Measurements from ENCODE around the gene SNX22. TPM values are rescaled to one million over a fixed set of nuclear protein-coding genes. Genes with fewer than 3 reads are reported as not detected.

SNX22 gene
- polyA plus RNA-seq, 1 donor (not counting 4 experiments of a cell fraction or from before 2014, with no cell fraction given): 0.04 TPM

- H3K9ac ChIP-seq (ENCODE audit: control insufficient read depth, extremely low read depth, insufficient read depth, low read length): no peak overlapping the region
- peaks cover 19% of the 10 kb centered on the region for H3K4me1 ChIP-seq (ENCODE audit: control insufficient read depth, extremely low read depth, insufficient read depth, low read length)
- H3K27me3 ChIP-seq (ENCODE audit: control insufficient read depth, extremely low read depth, insufficient read depth, low read length): no peaks in the 10 kb centered on the region
- H3K4me2 ChIP-seq (ENCODE audit: control insufficient read depth, extremely low read depth, insufficient read depth, low read depth, low read length): no peak overlapping the region
- TF ChIP-seq EZH2 (IDR thresholded peaks at IDR 0.05; ENCODE audit: low read length): no peak
- no peak for TF ChIP-seq CTCF (optimal IDR thresholded peaks at IDR 0.05 in 1 of 3, IDR thresholded peaks at IDR 0.05 in 1 of 3, conservative IDR thresholded peaks at IDR 0.05 in 1 of 3; ENCODE audit: extremely low read depth in 1 of 3, insufficient read depth in 2 of 3, low read length in 3 of 3)
- peaks cover 2% of the 10 kb centered on the region for H3K9me1 ChIP-seq (ENCODE audit: control insufficient read depth, extremely low read depth, insufficient read depth, low read length)
- H3K27ac ChIP-seq (ENCODE audit: control insufficient read depth, insufficient read depth, low read length): no peak overlapping the region
- no peaks in the 10 kb centered on the region for H3K9me3 ChIP-seq (ENCODE audit: control insufficient read depth, low read depth, low read length)
- H3K36me3 ChIP-seq (ENCODE audit: control insufficient read depth in 2 of 2, extremely low read depth in 1 of 2, insufficient read depth in 2 of 2, low read length in 2 of 2): peaks cover 46 to 58% of the 10 kb centered on the region in 2 experiments
- H3K4me3 ChIP-seq (ENCODE audit: control insufficient read depth in 2 of 3, extremely low read depth in 1 of 3, insufficient read depth in 2 of 3, low read depth in 1 of 3, low read length in 3 of 3): no peak overlapping the region
- FAIRE-seq (no peak), DNase-seq (ENCODE audit: low read depth, low spot score) (no peak)
- H4K20me1 ChIP-seq (ENCODE audit: control insufficient read depth, extremely low read depth, insufficient read depth, low read length): peaks cover 17% of the 10 kb centered on the region
- H2AFZ ChIP-seq (ENCODE audit: control insufficient read depth, low read length): no peak overlapping the region
- peaks cover 42% of the 10 kb centered on the region for H3K79me2 ChIP-seq (ENCODE audit: control insufficient read depth, insufficient read depth, low read length)
- dilution Hi-C loops (cut with MboI; ENCODE audit: extremely low pct_ligation_motif_present, low sequenced_read_pairs): no loop called here
Observed at GRCh38 chr15:64158363-64159134, 7.0 kb downstream of the SNX22 start.

GRCh38 chr15:64161688-64162477, 10.4 kb downstream of the SNX22 start:
- H3K4me3 ChIP-seq (ENCODE audit: control insufficient read depth in 2 of 3, extremely low read depth in 1 of 3, insufficient read depth in 2 of 3, low read depth in 1 of 3, low read length in 3 of 3): peak overlapping the region; percentile 76 to 99 (median 99)
- H3K79me2 ChIP-seq (ENCODE audit: control insufficient read depth, insufficient read depth, low read length): peaks cover 42% of the 10 kb centered on the region
- peaks cover 14% of the 10 kb centered on the region for H4K20me1 ChIP-seq (ENCODE audit: control insufficient read depth, extremely low read depth, insufficient read depth, low read length)
- H3K9me1 ChIP-seq (ENCODE audit: control insufficient read depth, extremely low read depth, insufficient read depth, low read length): peaks cover 2% of the 10 kb centered on the region
- H3K36me3 ChIP-seq (ENCODE audit: control insufficient read depth in 2 of 2, extremely low read depth in 1 of 2, insufficient read depth in 2 of 2, low read length in 2 of 2): peaks cover 26 to 43% of the 10 kb centered on the region in 2 experiments
- dilution Hi-C loops (cut with MboI; ENCODE audit: extremely low pct_ligation_motif_present, low sequenced_read_pairs): no loop called here
- no peak for TF ChIP-seq CTCF (optimal IDR thresholded peaks at IDR 0.05 in 1 of 3, IDR thresholded peaks at IDR 0.05 in 1 of 3, conservative IDR thresholded peaks at IDR 0.05 in 1 of 3; ENCODE audit: extremely low read depth in 1 of 3, insufficient read depth in 2 of 3, low read length in 3 of 3)
- no peak for TF ChIP-seq EZH2 (IDR thresholded peaks at IDR 0.05; ENCODE audit: low read length)
- no peaks in the 10 kb centered on the region for H3K9me3 ChIP-seq (ENCODE audit: control insufficient read depth, low read depth, low read length)
- H3K4me1 ChIP-seq (ENCODE audit: control insufficient read depth, extremely low read depth, insufficient read depth, low read length): peaks cover 25% of the 10 kb centered on the region
- no peak overlapping the region for H2AFZ ChIP-seq (ENCODE audit: control insufficient read depth, low read length)
- FAIRE-seq: no peak
- DNase-seq (ENCODE audit: low read depth, low spot score): no peak
- no peaks in the 10 kb centered on the region for H3K27me3 ChIP-seq (ENCODE audit: control insufficient read depth, extremely low read depth, insufficient read depth, low read length)
- peak overlapping the region; percentile 100 for H3K4me2 ChIP-seq (ENCODE audit: control insufficient read depth, extremely low read depth, insufficient read depth, low read depth, low read length)
- H3K27ac ChIP-seq (ENCODE audit: control insufficient read depth, insufficient read depth, low read length): peak overlapping the region; percentile 92
- peak overlapping the region; percentile 95 for H3K9ac ChIP-seq (ENCODE audit: control insufficient read depth, extremely low read depth, insufficient read depth, low read length)
